BE2C (cell line): ENCODE measurements around the gene ZNF124.
A peak's percentile ranks its signal among the peaks of the same experiment; 100 is the strongest.

Experiments used
- DNase-seq: peaks from one replicate; pipeline ENCODE4 v3.0.0-alpha.2; 2020
- H3K27me3 ChIP-seq: fragments of 250-450 bp; sonication (Bioruptor Pico); 2 replicates; pipeline ENCODE4 v1.5.1; 2020; ENCODE audit warnings: mild to moderate bottlenecking
- H3K36me3 ChIP-seq: fragments of 250-450 bp; sonication (Bioruptor Pico); 2 replicates; pipeline ENCODE4 v1.5.1; 2020; ENCODE audit warnings: mild to moderate bottlenecking
- H3K4me1 ChIP-seq: fragments of 250-450 bp; sonication (Bioruptor Pico); 2 replicates; pipeline ENCODE4 v1.5.1; 2020
- H3K4me3 ChIP-seq: 2 replicates; pipeline ENCODE4 v1.5.1; 2011; ENCODE audit warnings: low read depth, low read length
- H3K9me3 ChIP-seq: fragments of 250-450 bp; sonication (Bioruptor Pico); 2 replicates; pipeline ENCODE4 v1.5.1; 2020
- TF ChIP-seq, protein P1 (sequence below): IDR thresholded peaks from 2 replicates; pipeline ENCODE4 v1.5.1; 2012; ENCODE audit warnings: mild to moderate bottlenecking, low read depth, low read length

ZNF124 gene

GRCh38 chr1:247111259-247111699, 60.5 kb downstream of the ZNF124 start:
- TF ChIP-seq, protein P1, sequence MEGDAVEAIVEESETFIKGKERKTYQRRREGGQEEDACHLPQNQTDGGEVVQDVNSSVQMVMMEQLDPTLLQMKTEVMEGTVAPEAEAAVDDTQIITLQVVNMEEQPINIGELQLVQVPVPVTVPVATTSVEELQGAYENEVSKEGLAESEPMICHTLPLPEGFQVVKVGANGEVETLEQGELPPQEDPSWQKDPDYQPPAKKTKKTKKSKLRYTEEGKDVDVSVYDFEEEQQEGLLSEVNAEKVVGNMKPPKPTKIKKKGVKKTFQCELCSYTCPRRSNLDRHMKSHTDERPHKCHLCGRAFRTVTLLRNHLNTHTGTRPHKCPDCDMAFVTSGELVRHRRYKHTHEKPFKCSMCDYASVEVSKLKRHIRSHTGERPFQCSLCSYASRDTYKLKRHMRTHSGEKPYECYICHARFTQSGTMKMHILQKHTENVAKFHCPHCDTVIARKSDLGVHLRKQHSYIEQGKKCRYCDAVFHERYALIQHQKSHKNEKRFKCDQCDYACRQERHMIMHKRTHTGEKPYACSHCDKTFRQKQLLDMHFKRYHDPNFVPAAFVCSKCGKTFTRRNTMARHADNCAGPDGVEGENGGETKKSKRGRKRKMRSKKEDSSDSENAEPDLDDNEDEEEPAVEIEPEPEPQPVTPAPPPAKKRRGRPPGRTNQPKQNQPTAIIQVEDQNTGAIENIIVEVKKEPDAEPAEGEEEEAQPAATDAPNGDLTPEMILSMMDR = no peak
- Histone ChIP-seq H3K4me1 (no peaks in the 10 kb centered on the region), H3K27me3 (peaks cover 20% of the 10 kb centered on the region), H3K4me3 (peak overlapping the region; percentile 63), H3K36me3 (no peaks in the 10 kb centered on the region), H3K9me3 (no peaks in the 10 kb centered on the region; the same call in 1 of the 2 replicates)
- DNase-seq = peak; percentile 30

- TF ChIP-seq, protein P1 = no peak
- H3K27me3 ChIP-seq = peaks cover 20% of the 10 kb centered on the region
- H3K9me3 ChIP-seq = no peaks in the 10 kb centered on the region; the same call in 1 of the 2 replicates
- no peaks in the 10 kb centered on the region for H3K4me1 ChIP-seq
- no peak for DNase-seq
- H3K36me3 ChIP-seq = no peaks in the 10 kb centered on the region
- peak overlapping the region; percentile 63 for H3K4me3 ChIP-seq
Measured at GRCh38 chr1:247110627-247111258, 61.1 kb downstream of the ZNF124 start.

- Histone ChIP-seq H3K9me3 (0 out of 2 replicates have a peak, but pooled peaks cover 7% of the 10 kb centered on the region), H3K27me3 (peaks cover 20% of the 10 kb centered on the region), H3K4me1 (no peaks in the 10 kb centered on the region; the same call in 1 of the 2 replicates), H3K36me3 (no peaks in the 10 kb centered on the region; the same call in 1 of the 2 replicates), H3K4me3 (no peak overlapping the region)
- no peak for DNase-seq
- TF ChIP-seq, protein P1 = no peak
Measured at GRCh38 chr1:247107694-247108093, 64.1 kb downstream of the ZNF124 start.

GRCh38 chr1:247105966-247106365, 65.9 kb downstream of the ZNF124 start:
- no peak for DNase-seq
- TF ChIP-seq, protein P1 = no peak
- no peaks in the 10 kb centered on the region; the same call in 1 of the 2 replicates for H3K4me1 ChIP-seq

More at GRCh38 chr1:247105966-247106365, 65.9 kb downstream of the ZNF124 start:
- H3K9me3 ChIP-seq = peaks cover 7% of the 10 kb centered on the region; the same call in 1 of the 2 replicates
- H3K27me3 ChIP-seq = peaks cover 5% of the 10 kb centered on the region
- H3K4me3 ChIP-seq = no peak overlapping the region
- H3K36me3 ChIP-seq = peaks cover 17% of the 10 kb centered on the region
